ENCODE measurements around the gene LMNTD1. TPM values are rescaled to one million over a fixed set of nuclear protein-coding genes. Genes with fewer than 3 reads are reported as not detected.

The LMNTD1 gene
- polyA plus RNA-seq, 6 donors from 2014 or later, result not detected

- Mint-ChIP-seq H3K27me3 (peaks cover 0 to 6% (median 0%) of the 10 kb centered on the region in 3 donors), H3K9me3 (peaks cover 0 to 7% (median 0%) of the 10 kb centered on the region in 7 donors), H3K36me3 (no peaks in the 10 kb centered on the region), H3K4me3 (no peak overlapping the region), H3K4me1 (no peaks in the 10 kb centered on the region), H3K27ac (no peak overlapping the region)
- ATAC-seq (ENCODE audit: low read depth in 2 of 2) (no peak), DNase-seq (no peak)
Measured at GRCh38 chr12:25578411-25579143, 25.5 kb upstream of the LMNTD1 start.

GRCh38 chr12:25574761-25575160 is 21.7 kb upstream of the LMNTD1 start:
- DNase-seq (no peak), ATAC-seq (ENCODE audit: low read depth in 2 of 2) (no peak)
- H3K27me3 Mint-ChIP-seq, result peaks cover 0 to 6% (median 0%) of the 10 kb centered on the region in 3 donors
- no peak overlapping the region for H3K4me3 Mint-ChIP-seq
- H3K4me1 Mint-ChIP-seq, result no peaks in the 10 kb centered on the region
- H3K9me3 Mint-ChIP-seq, result peaks cover 0 to 7% (median 0%) of the 10 kb centered on the region in 7 donors
- H3K27ac Mint-ChIP-seq, result no peak overlapping the region
- H3K36me3 Mint-ChIP-seq, result no peaks in the 10 kb centered on the region

GRCh38 chr12:25573346-25573745 is 20.3 kb upstream of the LMNTD1 start:
- H3K36me3 Mint-ChIP-seq, result no peaks in the 10 kb centered on the region
- peaks cover 0 to 6% (median 0%) of the 10 kb centered on the region in 3 donors for H3K27me3 Mint-ChIP-seq
- H3K27ac Mint-ChIP-seq, result no peak overlapping the region
- no peak for DNase-seq
- ATAC-seq (ENCODE audit: low read depth in 2 of 2), result no peak
- no peaks in the 10 kb centered on the region for H3K4me1 Mint-ChIP-seq
- H3K4me3 Mint-ChIP-seq, result no peak overlapping the region
- H3K9me3 Mint-ChIP-seq, result peaks cover 0 to 9% (median 2%) of the 10 kb centered on the region in 7 donors

- no peak overlapping the region for H3K4me3 Mint-ChIP-seq
- peaks cover 0 to 8% (median 4%) of the 10 kb centered on the region in 7 donors for H3K9me3 Mint-ChIP-seq
- H3K27me3 Mint-ChIP-seq, result peaks cover 0 to 7% (median 5%) of the 10 kb centered on the region in 3 donors
- no peaks in the 10 kb centered on the region for H3K36me3 Mint-ChIP-seq
- ATAC-seq (ENCODE audit: low read depth in 2 of 2), result no peak
- DNase-seq, result no peak
- peak overlapping the region in 1 of 6 donors; percentile 3 for H3K27ac Mint-ChIP-seq
- no peaks in the 10 kb centered on the region for H3K4me1 Mint-ChIP-seq
Measured at GRCh38 chr12:25570418-25570817, 17.3 kb upstream of the LMNTD1 start.

GRCh38 chr12:25566202-25566949 is 13.3 kb upstream of the LMNTD1 start:
- H3K36me3 Mint-ChIP-seq, result no peaks in the 10 kb centered on the region
- H3K27ac Mint-ChIP-seq, result no peak overlapping the region

GRCh38 chr12:25558586-25558985 is 5.5 kb upstream of the LMNTD1 start:
- H3K27me3 Mint-ChIP-seq, result peaks cover 0 to 8% (median 0%) of the 10 kb centered on the region in 3 donors
- ATAC-seq (ENCODE audit: low read depth in 2 of 2), result no peak
- H3K36me3 Mint-ChIP-seq, result no peaks in the 10 kb centered on the region
- H3K27ac Mint-ChIP-seq, result no peak overlapping the region
- peaks cover 0 to 6% (median 5%) of the 10 kb centered on the region in 3 donors for H3K4me1 Mint-ChIP-seq
- DNase-seq, result no peak
- no peak overlapping the region for H3K4me3 Mint-ChIP-seq
- peaks cover 0 to 4% (median 0%) of the 10 kb centered on the region in 7 donors for H3K9me3 Mint-ChIP-seq

More at GRCh38 chr12:25566202-25566949, 13.3 kb upstream of the LMNTD1 start:
- DNase-seq (no peak), ATAC-seq (ENCODE audit: low read depth in 2 of 2) (no peak)
- H3K9me3 Mint-ChIP-seq, result peaks cover 0 to 8% (median 4%) of the 10 kb centered on the region in 7 donors
- H3K4me1 Mint-ChIP-seq, result no peaks in the 10 kb centered on the region
- no peak overlapping the region for H3K4me3 Mint-ChIP-seq
- peaks cover 0 to 14% (median 5%) of the 10 kb centered on the region in 3 donors for H3K27me3 Mint-ChIP-seq

- H3K9me3 Mint-ChIP-seq, result peaks cover 0 to 4% (median 0%) of the 10 kb centered on the region in 7 donors
- H3K27ac Mint-ChIP-seq, result peak overlapping the region in 1 of 6 donors; percentile 24
- ATAC-seq (ENCODE audit: low read depth in 2 of 2) (no peak), DNase-seq (no peak)
- H3K4me3 Mint-ChIP-seq, result peak overlapping the region in 1 of 8 donors; percentile 54
- H3K4me1 Mint-ChIP-seq, result peaks cover 0 to 6% (median 5%) of the 10 kb centered on the region in 3 donors
- H3K36me3 Mint-ChIP-seq, result no peaks in the 10 kb centered on the region
- peaks cover 0 to 6% (median 0%) of the 10 kb centered on the region in 3 donors for H3K27me3 Mint-ChIP-seq
Measured at GRCh38 chr12:25557830-25558436, 4.8 kb upstream of the LMNTD1 start.

- H3K27ac Mint-ChIP-seq, result no peak overlapping the region
- ATAC-seq (ENCODE audit: low read depth in 2 of 2) (no peak), DNase-seq (no peak)
- no peak overlapping the region for H3K4me3 Mint-ChIP-seq
- peaks cover 0 to 2% (median 0%) of the 10 kb centered on the region in 7 donors for H3K9me3 Mint-ChIP-seq
- no peaks in the 10 kb centered on the region for H3K27me3 Mint-ChIP-seq
- H3K4me1 Mint-ChIP-seq, result peaks cover 0 to 6% (median 5%) of the 10 kb centered on the region in 3 donors
- no peaks in the 10 kb centered on the region for H3K36me3 Mint-ChIP-seq
Measured at GRCh38 chr12:25556153-25556552, 3.1 kb upstream of the LMNTD1 start.

- no peaks in the 10 kb centered on the region for H3K36me3 Mint-ChIP-seq
- H3K27me3 Mint-ChIP-seq, result peaks cover 7 to 10% (median 7%) of the 10 kb centered on the region in 3 donors
- no peak overlapping the region for H3K4me3 Mint-ChIP-seq
- H3K9me3 Mint-ChIP-seq, result no peaks in the 10 kb centered on the region
- DNase-seq (no peak), ATAC-seq (ENCODE audit: low read depth in 2 of 2) (no peak)
- H3K4me1 Mint-ChIP-seq, result no peaks in the 10 kb centered on the region
- H3K27ac Mint-ChIP-seq, result no peak overlapping the region
Measured at GRCh38 chr12:25552681-25553080, 402 bp downstream of the LMNTD1 start.

GRCh38 chr12:25550186-25550585 is 2.9 kb downstream of the LMNTD1 start:
- H3K36me3 Mint-ChIP-seq, result no peaks in the 10 kb centered on the region
- DNase-seq (no peak), ATAC-seq (ENCODE audit: low read depth in 2 of 2) (no peak)
- H3K27me3 Mint-ChIP-seq, result peaks cover 7 to 11% (median 10%) of the 10 kb centered on the region in 3 donors
- H3K4me3 Mint-ChIP-seq, result no peak overlapping the region
- H3K9me3 Mint-ChIP-seq, result peaks cover 0 to 3% (median 0%) of the 10 kb centered on the region in 7 donors
- H3K27ac Mint-ChIP-seq, result peak overlapping the region in 1 of 6 donors; percentile 11
- no peaks in the 10 kb centered on the region for H3K4me1 Mint-ChIP-seq

- H3K36me3 Mint-ChIP-seq, result no peaks in the 10 kb centered on the region
- DNase-seq (no peak), ATAC-seq (ENCODE audit: low read depth in 2 of 2) (no peak)
- H3K4me1 Mint-ChIP-seq, result no peaks in the 10 kb centered on the region
- peaks cover 0 to 3% (median 0%) of the 10 kb centered on the region in 7 donors for H3K9me3 Mint-ChIP-seq
- H3K27ac Mint-ChIP-seq, result no peak overlapping the region
- no peak overlapping the region for H3K4me3 Mint-ChIP-seq
- peaks cover 7 to 13% (median 10%) of the 10 kb centered on the region in 3 donors for H3K27me3 Mint-ChIP-seq
Measured at GRCh38 chr12:25549120-25549519, 4.0 kb downstream of the LMNTD1 start.

- peaks cover 0 to 3% (median 0%) of the 10 kb centered on the region in 7 donors for H3K9me3 Mint-ChIP-seq
- DNase-seq (no peak), ATAC-seq (ENCODE audit: low read depth in 2 of 2) (no peak)
- H3K4me3 Mint-ChIP-seq, result no peak overlapping the region
- H3K36me3 Mint-ChIP-seq, result no peaks in the 10 kb centered on the region
- no peaks in the 10 kb centered on the region for H3K4me1 Mint-ChIP-seq
- peaks cover 7 to 13% (median 10%) of the 10 kb centered on the region in 3 donors for H3K27me3 Mint-ChIP-seq
- H3K27ac Mint-ChIP-seq, result no peak overlapping the region
Measured at GRCh38 chr12:25546318-25546717, 6.8 kb downstream of the LMNTD1 start.

- H3K4me1 Mint-ChIP-seq, result no peaks in the 10 kb centered on the region
- H3K27me3 Mint-ChIP-seq, result peaks cover 0 to 6% (median 5%) of the 10 kb centered on the region in 3 donors
- ATAC-seq (ENCODE audit: low read depth in 2 of 2) (no peak), DNase-seq (no peak)
- H3K9me3 Mint-ChIP-seq, result peaks cover 0 to 8% (median 2%) of the 10 kb centered on the region in 7 donors
- no peaks in the 10 kb centered on the region for H3K36me3 Mint-ChIP-seq
- H3K27ac Mint-ChIP-seq, result no peak overlapping the region
- H3K4me3 Mint-ChIP-seq, result no peak overlapping the region
Measured at GRCh38 chr12:25533150-25533549, 19.9 kb downstream of the LMNTD1 start.
